Peyer's patch (tissue), 4 donors: ENCODE measurements around the gene LAMB3. TPM values are rescaled to one million over a fixed set of nuclear protein-coding genes. Genes with fewer than 3 reads are reported as not detected.
A peak's percentile ranks its signal among the peaks of the same experiment; 100 is the strongest.

Source experiments
- DNase-seq, 3 donors: peaks; one replicate each; pipeline ENCODE4 v3.0.0-alpha.2; 2017 to 2019
- H3K27ac ChIP-seq, 4 donors: fragments of 200-600 bp; sonication (generic); one replicate each; pipeline ENCODE4 v1.5.1; 2016 to 2019
- H3K27me3 ChIP-seq, 2 donors: fragments of 200-600 bp; sonication (generic); one replicate each; pipeline ENCODE4 v1.5.1; 2019
- H3K36me3 ChIP-seq, 3 donors: fragments of 200-600 bp; sonication (generic); one replicate each; pipeline ENCODE4 v1.5.1; 2016 to 2019
- H3K4me1 ChIP-seq, 4 donors: fragments of 200-600 bp; sonication (generic); one replicate each; pipeline ENCODE4 v1.5.1; 2016 to 2019
- H3K4me3 ChIP-seq, 4 donors: fragments of 200-600 bp; sonication (generic); 1 replicate in 3 of 4; 2 replicates in 1 of 4; pipeline ENCODE4 v1.5.1; 2016 to 2019; ENCODE audit warnings: mild to moderate bottlenecking in 1 of 4
- H3K9me3 ChIP-seq, 4 donors: fragments of 200-600 bp; sonication (generic); one replicate each; pipeline ENCODE4 v1.5.1; 2016 to 2019; ENCODE audit warnings: mild to moderate bottlenecking in 1 of 4
- CTCF ChIP-seq, 6 experiments: fragments of 450-650 bp in 4 of 6; fragments of 200-600 bp in 2 of 6; sonication (generic) in 1 of 6; IDR thresholded peaks; one replicate each; pipeline ENCODE4 v1.5.1; 2017 to 2019; ENCODE audit warnings: antibody characterized with exemption in 6 of 6, mild to moderate bottlenecking in 3 of 6, moderate library complexity in 1 of 6
- POLR2A ChIP-seq, 2 donors: fragments of 450-650 bp; IDR thresholded peaks; one replicate each; pipeline ENCODE4 v1.5.1; 2017; ENCODE audit warnings: antibody characterized with exemption in 2 of 2, mild to moderate bottlenecking in 2 of 2, moderate library complexity in 2 of 2
- total RNA-seq, 4 donors: library from RNA; depleted of rRNA; stranded (reverse); fragments of >200 nt; gene quantifications; one replicate each; pipeline ENCODE4 v1.1.0, GENCODE V29; 2016

Gene LAMB3
- total RNA-seq, 4 donors from 2014 or later: 9.1 to 109 (median 104) TPM

- no peaks in the 10 kb centered on the region for H3K4me1 ChIP-seq
- no peak overlapping the region for H3K27ac ChIP-seq
- no peaks in the 10 kb centered on the region for H3K36me3 ChIP-seq
- no peak overlapping the region for H3K4me3 ChIP-seq
- no peaks in the 10 kb centered on the region for H3K27me3 ChIP-seq
- TF ChIP-seq POLR2A (IDR thresholded peaks at IDR 0.05) (no peak), CTCF (IDR thresholded peaks at IDR 0.05) (peak; percentile 38 to 90 (median 86))
- peak; percentile 58 to 89 (median 84) for DNase-seq
- H3K9me3 ChIP-seq: no peaks in the 10 kb centered on the region
These were observed 75.6 kb downstream of the LAMB3 start for GRCh38 chr1:209576392-209577197.

GRCh38 chr1:209570743-209571142 lies 81.5 kb downstream of the LAMB3 start:
- Histone ChIP-seq H3K36me3 (no peaks in the 10 kb centered on the region), H3K27ac (no peak overlapping the region), H3K27me3 (no peaks in the 10 kb centered on the region), H3K9me3 (no peaks in the 10 kb centered on the region), H3K4me3 (no peak overlapping the region), H3K4me1 (no peaks in the 10 kb centered on the region)
- DNase-seq: no peak
- no peak for TF ChIP-seq CTCF (IDR thresholded peaks at IDR 0.05)
- no peak for TF ChIP-seq POLR2A (IDR thresholded peaks at IDR 0.05)

GRCh38 chr1:209569455-209570207 lies 82.6 kb downstream of the LAMB3 start:
- H3K9me3 ChIP-seq: no peaks in the 10 kb centered on the region
- no peak overlapping the region for H3K4me3 ChIP-seq
- H3K36me3 ChIP-seq: no peaks in the 10 kb centered on the region
- no peak for TF ChIP-seq POLR2A (IDR thresholded peaks at IDR 0.05)
- peak; percentile 54 to 84 (median 76) for TF ChIP-seq CTCF (IDR thresholded peaks at IDR 0.05)
- H3K27me3 ChIP-seq: no peaks in the 10 kb centered on the region
- no peaks in the 10 kb centered on the region for H3K4me1 ChIP-seq
- peak; percentile 76 to 93 (median 79) for DNase-seq
- H3K27ac ChIP-seq: no peak overlapping the region

- Histone ChIP-seq H3K27ac (no peak overlapping the region), H3K4me1 (no peaks in the 10 kb centered on the region), H3K36me3 (no peaks in the 10 kb centered on the region), H3K9me3 (no peaks in the 10 kb centered on the region), H3K4me3 (no peak overlapping the region), H3K27me3 (no peaks in the 10 kb centered on the region)
- no peak for DNase-seq
- TF ChIP-seq POLR2A (IDR thresholded peaks at IDR 0.05): no peak
- TF ChIP-seq CTCF (IDR thresholded peaks at IDR 0.05): no peak
These were observed 84.5 kb downstream of the LAMB3 start for GRCh38 chr1:209567698-209568175.

- no peak overlapping the region for H3K4me3 ChIP-seq
- TF ChIP-seq POLR2A (IDR thresholded peaks at IDR 0.05): no peak
- TF ChIP-seq CTCF (IDR thresholded peaks at IDR 0.05): peak; percentile 10 to 78 (median 66)
- H3K4me1 ChIP-seq: no peaks in the 10 kb centered on the region
- no peaks in the 10 kb centered on the region for H3K36me3 ChIP-seq
- DNase-seq: peak; percentile 65 to 92 (median 65)
- no peak overlapping the region for H3K27ac ChIP-seq
- no peaks in the 10 kb centered on the region for H3K9me3 ChIP-seq
- H3K27me3 ChIP-seq: no peaks in the 10 kb centered on the region
These were observed 86.2 kb downstream of the LAMB3 start for GRCh38 chr1:209565759-209566678.
